HG03139 (cell line): ENCODE measurements around the gene NUDT1.
"Not testable (repeated sequence)": the region's sequence is repeated elsewhere in the genome, so short reads cannot be mapped to it uniquely, and the experiment has no call there.

Experiments
- ATAC-seq: cut with Tn5 transposase; IDR thresholded peaks from one replicate; pipeline ENCODE4 v1.9.1; 2021; ENCODE audit not compliant: unreplicated experiment

Gene NUDT1

GRCh38 chr7:2264158-2264557 is 22.1 kb downstream of the NUDT1 start:
- ATAC-seq, result no peak

GRCh38 chr7:2266911-2267310 is 24.9 kb downstream of the NUDT1 start:
- ATAC-seq, result no peak

- ATAC-seq, result not testable (repeated sequence)
These were observed 27.3 kb downstream of the NUDT1 start for GRCh38 chr7:2269089-2269990.

DNA sequence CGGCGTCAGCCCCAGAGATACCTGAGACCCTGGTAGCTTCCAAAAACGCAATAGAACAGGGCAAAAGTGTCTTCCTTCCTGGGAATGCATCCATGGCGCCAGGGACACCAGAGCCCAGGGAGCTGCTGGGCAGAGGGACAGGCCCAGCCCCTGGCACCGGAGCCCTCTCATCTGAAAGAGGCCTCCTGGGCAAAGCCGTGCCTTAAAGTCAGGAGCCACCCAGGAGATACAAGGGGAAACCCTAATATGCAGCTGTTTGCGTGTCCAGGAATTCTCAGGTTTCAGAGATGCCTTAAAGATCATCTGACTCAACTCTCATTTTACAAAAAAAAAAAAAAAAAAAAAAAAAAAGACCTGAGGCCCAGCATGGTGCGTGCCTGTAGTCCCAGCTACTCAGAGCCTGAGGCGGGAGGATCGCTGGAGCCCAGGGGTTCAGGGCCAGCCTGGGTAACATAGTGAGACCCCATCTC is 28.0 kb downstream of the NUDT1 start:
- no peak for ATAC-seq

DNA sequence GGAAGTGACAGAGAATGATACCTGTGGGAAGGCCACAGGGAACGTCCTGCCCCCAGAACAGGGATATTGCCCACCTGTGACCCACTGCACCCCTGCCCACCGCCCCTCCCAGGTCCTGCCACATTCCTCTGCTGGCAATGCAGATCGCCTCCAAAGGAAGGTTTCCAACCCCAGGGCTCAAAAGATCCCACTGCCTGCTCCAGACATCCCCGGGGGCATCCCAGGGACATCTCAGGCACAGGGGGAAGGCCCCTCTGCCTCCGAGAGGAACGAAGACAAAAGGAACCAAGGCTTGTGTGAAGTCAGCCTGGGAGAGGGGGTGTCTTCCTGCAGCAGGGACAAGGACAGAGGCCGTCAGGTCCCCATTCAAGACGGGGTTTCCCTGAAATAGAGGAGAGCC is 28.5 kb downstream of the NUDT1 start:
- no peak for ATAC-seq

- no peak for ATAC-seq
These were observed 29.4 kb downstream of the NUDT1 start for GRCh38 chr7:2271273-2272026.

DNA sequence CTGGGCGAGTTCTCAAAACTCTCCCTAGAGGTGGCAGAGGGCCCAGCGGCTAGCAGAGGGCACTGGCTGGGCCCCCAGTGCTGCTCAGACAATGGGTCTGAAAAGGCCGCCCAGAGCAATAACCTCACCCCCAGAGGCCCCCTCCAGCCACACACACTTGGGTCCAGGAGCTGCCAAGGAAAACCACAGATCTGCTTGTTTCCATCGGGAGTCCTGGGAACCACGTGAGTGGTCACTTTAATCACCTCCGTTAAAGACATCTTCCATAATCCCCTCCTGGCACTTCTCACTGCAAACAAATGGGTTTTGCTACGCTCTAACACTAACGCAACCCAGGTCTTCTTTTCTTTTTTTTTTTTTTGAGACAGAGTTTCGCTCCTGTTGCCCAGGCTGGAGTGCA is 30.0 kb downstream of the NUDT1 start:
- ATAC-seq, result no peak

GRCh38 chr7:2273866-2274265 is 31.8 kb downstream of the NUDT1 start:
- no peak for ATAC-seq

DNA sequence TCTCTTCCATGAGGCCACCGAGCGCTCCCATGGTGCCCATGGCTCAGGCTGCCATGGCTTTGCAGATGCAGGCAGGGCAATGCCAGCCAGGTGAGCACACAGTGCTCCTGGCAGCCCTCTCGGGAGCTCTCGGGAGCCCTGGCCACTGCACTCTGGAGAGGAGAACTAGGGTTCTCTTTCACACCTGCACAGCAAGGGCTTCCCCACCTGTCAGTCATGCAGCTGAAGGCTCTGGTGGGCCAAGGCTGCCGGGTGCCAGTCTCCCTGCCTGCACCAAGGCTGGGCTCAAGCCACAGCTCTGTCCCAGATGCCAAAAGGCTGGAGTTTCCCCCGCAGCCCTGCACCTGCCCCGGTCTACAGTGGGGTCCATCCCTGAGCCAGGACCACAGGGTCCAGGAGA is 32.6 kb downstream of the NUDT1 start:
- ATAC-seq, result no peak

DNA sequence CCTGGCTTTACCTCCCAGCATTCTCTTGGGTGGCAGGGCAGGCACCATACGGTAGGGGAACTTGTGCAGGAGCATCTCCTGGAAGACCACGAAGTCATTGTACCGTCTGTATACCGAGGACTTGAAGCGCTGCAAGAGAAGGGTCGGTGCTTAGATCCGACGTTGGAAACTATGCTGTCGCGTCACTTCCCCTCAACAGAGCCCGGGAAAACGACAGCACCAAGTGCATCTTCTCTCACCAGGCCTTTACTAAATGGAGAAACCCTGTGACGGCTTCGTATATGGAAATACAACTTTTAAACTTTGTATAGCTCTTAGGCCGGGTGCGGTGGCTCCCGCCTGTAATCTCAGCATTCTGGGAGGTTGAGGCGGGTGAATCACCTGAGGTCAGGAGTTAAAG is 33.1 kb downstream of the NUDT1 start:
- ATAC-seq, result no peak

DNA sequence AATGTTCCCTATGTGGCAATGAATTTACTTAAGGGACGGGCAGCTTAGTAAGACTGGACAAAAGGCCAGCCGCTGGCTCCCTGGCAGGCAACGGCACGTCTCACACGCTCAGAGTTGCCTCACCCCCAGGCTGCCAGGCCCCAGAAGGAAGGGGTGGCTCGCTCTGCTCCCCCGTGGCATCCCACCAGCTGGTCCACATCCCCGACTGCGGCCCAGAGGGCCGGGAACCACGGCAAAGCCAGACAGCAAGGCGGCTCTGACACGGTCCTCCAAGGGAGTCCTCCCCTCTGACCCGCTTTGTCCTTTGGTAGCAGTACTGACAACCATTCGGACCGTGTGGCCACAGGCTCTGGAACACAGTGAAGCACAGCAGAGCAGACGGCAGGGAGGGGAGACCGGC is 34.1 kb downstream of the NUDT1 start:
- no peak for ATAC-seq

- no peak for ATAC-seq
These were observed 36.0 kb downstream of the NUDT1 start for GRCh38 chr7:2278026-2278425.

DNA sequence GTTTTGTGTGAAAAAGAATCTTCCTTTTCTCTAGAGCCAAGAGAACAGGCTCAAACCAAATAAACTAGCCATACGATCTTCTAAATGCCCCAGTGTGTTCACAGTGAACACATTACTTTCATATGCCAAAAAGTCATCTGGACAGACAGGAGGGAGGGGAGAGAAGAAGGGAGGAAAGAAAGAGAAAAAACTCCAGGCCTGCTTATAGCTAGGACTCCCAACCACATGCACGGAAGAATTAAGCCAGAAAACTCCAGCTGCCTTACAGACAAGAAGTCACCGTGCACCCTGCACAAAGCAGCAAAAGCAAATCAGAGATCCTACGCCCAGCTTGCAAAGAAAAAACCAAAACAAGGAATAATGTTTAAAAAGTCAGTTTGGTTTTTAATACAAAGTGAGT is 37.9 kb downstream of the NUDT1 start:
- ATAC-seq, result no peak

DNA sequence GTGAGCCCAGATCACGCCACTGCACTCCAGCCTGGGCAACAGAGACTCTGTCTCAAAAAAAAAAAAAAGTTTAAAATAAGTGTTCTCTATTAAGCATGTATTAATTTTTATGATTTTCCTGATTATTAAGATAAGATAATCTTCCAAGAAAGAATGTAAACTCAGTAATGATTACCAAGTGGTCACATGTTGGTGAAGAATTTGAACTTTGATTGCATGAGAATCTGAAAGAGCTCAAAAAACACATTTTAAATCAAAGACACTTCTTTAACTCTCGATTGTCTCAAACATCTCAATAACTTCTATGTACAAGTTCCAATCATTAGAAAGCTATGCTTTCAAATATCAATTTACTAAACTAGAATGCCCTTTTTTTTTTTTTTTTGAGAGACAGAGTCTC is 38.4 kb downstream of the NUDT1 start:
- no peak for ATAC-seq

- no peak for ATAC-seq
These were observed 39.5 kb downstream of the NUDT1 start for GRCh38 chr7:2281541-2281940.

DNA sequence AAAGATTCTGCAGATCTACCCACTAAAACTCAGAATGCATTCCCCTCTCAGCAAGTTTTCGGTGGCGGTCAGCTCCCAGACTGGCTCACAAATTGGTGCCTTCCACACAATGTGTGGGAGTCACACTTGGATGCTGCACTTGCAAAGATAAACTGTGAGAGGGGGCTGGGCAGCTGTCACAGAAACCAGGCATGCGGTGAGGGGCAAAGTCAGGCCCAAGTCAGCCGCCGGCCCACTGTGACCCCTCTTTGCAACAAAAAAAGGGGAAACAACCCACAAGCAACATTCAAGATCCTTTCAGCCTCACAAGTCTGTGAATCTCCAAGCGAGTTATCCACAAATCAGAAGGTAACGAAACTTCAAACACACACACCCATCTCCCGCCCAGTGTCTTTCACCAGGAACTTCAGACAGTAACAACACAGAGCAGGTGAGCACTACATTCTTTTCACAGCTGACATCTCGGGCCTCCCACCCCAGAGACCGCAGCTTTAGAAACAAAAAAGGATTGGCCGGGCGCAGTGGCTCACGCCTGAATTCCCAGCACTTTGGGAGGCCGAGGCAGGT is 40.2 kb downstream of the NUDT1 start:
- no peak for ATAC-seq

DNA sequence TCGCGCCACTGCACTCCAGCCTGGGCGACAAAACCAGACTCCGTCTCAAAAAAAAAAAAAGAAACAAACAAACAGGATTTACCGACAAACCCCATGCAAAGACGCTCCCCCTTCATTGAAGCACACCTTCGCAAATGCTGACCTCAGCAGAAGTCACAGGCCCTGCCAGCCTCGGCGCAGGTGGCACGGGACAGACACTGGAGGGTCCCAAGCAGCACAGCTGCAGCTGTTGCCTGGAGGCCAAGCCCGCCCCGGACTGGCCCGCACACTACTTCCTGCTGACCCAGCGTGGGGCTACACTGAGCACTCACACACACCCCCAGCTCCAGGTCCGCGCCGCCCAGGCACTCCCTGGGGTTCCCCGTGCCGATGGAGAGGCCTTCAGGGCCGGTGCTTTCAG is 41.0 kb downstream of the NUDT1 start:
- ATAC-seq, result no peak

DNA sequence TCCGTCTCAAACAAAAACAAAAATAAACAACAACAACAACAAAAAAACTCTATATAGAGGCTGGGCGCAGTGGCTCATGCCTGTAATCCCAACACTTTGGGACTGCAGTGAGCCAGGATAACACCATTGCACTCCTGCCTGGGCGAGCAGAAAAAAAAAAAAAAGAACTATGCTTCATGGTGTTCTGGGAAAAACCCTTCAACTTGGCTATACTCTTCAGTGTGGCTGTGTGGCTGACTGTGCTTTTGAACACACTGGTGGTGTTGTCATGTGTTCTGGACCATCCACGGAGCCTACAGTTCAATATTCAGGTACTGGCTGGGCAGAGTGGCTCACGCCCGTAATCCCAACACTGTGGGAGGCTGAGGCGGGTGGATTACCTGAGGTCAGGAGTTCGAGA is 45.7 kb downstream of the NUDT1 start:
- ATAC-seq, result no peak

DNA sequence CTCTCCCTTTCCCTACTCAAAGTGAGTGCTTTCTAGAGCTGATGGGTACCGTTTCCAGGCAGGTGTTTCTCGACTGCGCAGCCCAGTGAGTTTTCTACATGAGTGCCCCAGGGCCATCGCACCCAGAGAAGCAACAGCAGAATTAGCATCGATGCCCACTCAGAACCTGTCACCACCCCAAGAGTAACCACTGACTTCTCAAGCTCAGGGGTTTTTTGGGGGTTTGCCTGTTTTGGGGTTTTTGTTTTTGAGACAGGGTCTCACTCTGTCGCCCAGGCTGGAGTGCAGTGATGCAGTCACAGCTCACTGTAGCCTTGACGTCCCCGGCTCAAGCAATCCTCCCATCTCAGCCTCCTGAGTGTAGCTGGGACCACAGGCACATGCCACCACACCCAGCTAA is 46.5 kb downstream of the NUDT1 start:
- no peak for ATAC-seq

DNA sequence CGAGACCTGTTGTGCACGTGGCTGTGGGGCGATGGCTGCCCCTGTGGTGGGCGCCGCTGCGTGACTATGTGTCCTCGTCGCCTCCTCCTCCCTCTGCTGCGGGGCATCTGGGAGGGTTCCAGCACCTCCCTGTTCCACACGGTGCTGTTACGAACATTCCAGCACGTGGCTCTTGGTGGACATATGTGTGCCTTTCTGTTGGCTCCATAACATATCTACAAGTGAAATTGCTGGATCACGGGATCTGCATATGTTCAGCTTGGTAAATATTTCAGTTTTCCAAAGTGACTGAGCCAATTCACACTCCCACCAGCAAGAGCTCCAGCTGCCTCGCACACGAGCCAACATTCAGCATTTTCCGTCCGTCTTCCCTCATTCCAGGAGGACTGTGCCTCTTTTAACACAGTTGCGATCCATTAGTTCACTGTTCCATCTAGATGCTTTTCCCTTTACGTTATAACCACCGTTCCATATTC is 47.1 kb downstream of the NUDT1 start:
- ATAC-seq, result no peak

- ATAC-seq, result no peak
These were observed 47.6 kb downstream of the NUDT1 start for GRCh38 chr7:2289621-2290020.

GRCh38 chr7:2290877-2291276 is 48.9 kb downstream of the NUDT1 start:
- ATAC-seq, result no peak
